BJ (cell line): ENCODE results near the gene TTC3. TPM values are rescaled to one million over a fixed set of nuclear protein-coding genes. Genes with fewer than 3 reads are reported as not detected.

Experiments used
- CTCF ChIA-PET: fragments of 350-600 bp; formaldehyde crosslinking; extraction: SDS; loops from one replicate; lab custom pipeline; 2021; ENCODE audit warnings: antibody characterized with exemption, inconsistent platforms; lab: Yijun Ruan, JAX
- POLR2A ChIA-PET: fragments of 300-600 bp; sonication (Branson Sonifier 250); formaldehyde crosslinking; extraction: SDS; loops from one replicate; lab custom pipeline; 2021; ENCODE audit warnings: antibody characterized with exemption; lab: Charles Lee
- DNase-seq: peaks from one replicate; pipeline ENCODE4 v3.0.0-alpha.2; 2011; ENCODE audit warnings: low read depth
- H3K27me3 ChIP-seq: 2 replicates; pipeline ENCODE4 v1.6.0; 2011; ENCODE audit warnings: low read length; ENCODE audit not compliant: control insufficient read depth, insufficient read depth
- H3K36me3 ChIP-seq: 2 replicates; pipeline ENCODE4 v1.5.1; 2011; ENCODE audit warnings: low read length; ENCODE audit not compliant: control insufficient read depth, insufficient read depth
- H3K4me3 ChIP-seq: 2 replicates; pipeline ENCODE4 v1.5.1; 2011; ENCODE audit warnings: low read depth, mild to moderate bottlenecking, control low read depth, low read length
- CTCF ChIP-seq: IDR thresholded peaks from 2 replicates; pipeline ENCODE4 v1.5.1; 2011; ENCODE audit warnings: low read depth, mild to moderate bottlenecking, control low read depth, inconsistent platforms, low read length, moderate library complexity; ENCODE audit not compliant: insufficient read depth
- polyA plus RNA-seq: library from polyadenylated mRNA; depleted of rRNA; stranded (reverse); fragments of >200 nt; gene quantifications from 2 replicates; pipeline ENCODE4 v1.2.3, GENCODE V29; 2011

Gene TTC3
- polyA plus RNA-seq, 1 experiment: 108 TPM

GRCh38 chr21:37059181-37059580 is 13.9 kb upstream of the TTC3 start:
- CTCF ChIA-PET: no interaction called here
- Histone ChIP-seq H3K4me3 (no peak overlapping the region), H3K36me3 (no peaks in the 10 kb centered on the region), H3K27me3 (peaks cover 2% of the 10 kb centered on the region; the same call in 1 of the 2 replicates)
- no peak for DNase-seq
- POLR2A ChIA-PET: no interaction called here
- TF ChIP-seq CTCF: no peak

GRCh38 chr21:37060296-37060695 is 12.8 kb upstream of the TTC3 start:
- H3K27me3 ChIP-seq: peaks cover 2% of the 10 kb centered on the region; the same call in 1 of the 2 replicates
- TF ChIP-seq CTCF: peak; percentile 41
- no peak overlapping the region for H3K4me3 ChIP-seq
- no peaks in the 10 kb centered on the region for H3K36me3 ChIP-seq
- ChIA-PET CTCF (interaction anchor here (1.2 kb wide), 1 partner anchor 50 kb away, joined by 5 read pairs; no protein-coding TSS in a partner anchor), POLR2A (no interaction called here)
- DNase-seq: peak; percentile 88

GRCh38 chr21:37061926-37062592 is 11.0 kb upstream of the TTC3 start:
- no peaks in the 10 kb centered on the region for H3K27me3 ChIP-seq
- no peak overlapping the region for H3K4me3 ChIP-seq
- TF ChIP-seq CTCF: no peak
- POLR2A ChIA-PET: no interaction called here
- CTCF ChIA-PET: interaction anchor here (0.6 kb wide), 1 partner anchor 64 kb away, joined by 3 read pairs; no protein-coding TSS in a partner anchor
- no peak for DNase-seq
- H3K36me3 ChIP-seq: no peaks in the 10 kb centered on the region

- no peaks in the 10 kb centered on the region for H3K27me3 ChIP-seq
- DNase-seq: no peak
- ChIA-PET CTCF (interaction anchor here (0.6 kb wide), 1 partner anchor 65 kb away, joined by 3 read pairs; no protein-coding TSS in a partner anchor), POLR2A (no interaction called here)
- no peak for TF ChIP-seq CTCF
- no peaks in the 10 kb centered on the region for H3K36me3 ChIP-seq
- no peak overlapping the region for H3K4me3 ChIP-seq
Observed at GRCh38 chr21:37062593-37062935, 10.5 kb upstream of the TTC3 start.

GRCh38 chr21:37063433-37063832 is 9.6 kb upstream of the TTC3 start:
- no peak for TF ChIP-seq CTCF
- no peaks in the 10 kb centered on the region for H3K36me3 ChIP-seq
- no peak for DNase-seq
- ChIA-PET POLR2A (no interaction called here), CTCF (interaction anchor here (0.7 kb wide), 1 partner anchor 158 kb away, joined by 3 read pairs; no protein-coding TSS in a partner anchor)
- no peak overlapping the region for H3K4me3 ChIP-seq
- no peaks in the 10 kb centered on the region for H3K27me3 ChIP-seq
